OCI-LY7 (cell line): Measurements from ENCODE around the gene PLEKHM1. TPM values are rescaled to one million over a fixed set of nuclear protein-coding genes. Genes with fewer than 3 reads are reported as not detected.
A peak's percentile ranks its signal among the peaks of the same experiment; 100 is the strongest.

Source experiments
- BruUV-seq: library from RNA; stranded (reverse); fragments of 400-500 nt; replicated peaks from 2 replicates; lab custom pipeline; 2021; lab: Mats Ljungman, UMichigan
- CTCF ChIA-PET: fragments of 300-600 bp; sonication (Branson Sonifier 250); formaldehyde crosslinking; loops from one replicate; lab custom pipeline; 2022; ENCODE audit warnings: antibody characterized with exemption; ENCODE audit not compliant: unreplicated experiment; lab: Charles Lee
- POLR2A ChIA-PET: fragments of 300-600 bp; sonication (Branson Sonifier 250); formaldehyde crosslinking; loops from one replicate; lab custom pipeline; 2022; ENCODE audit warnings: antibody characterized with exemption; lab: Charles Lee
- DNase-seq: peaks from one replicate; pipeline ENCODE4 v3.0.0-alpha.2; 2015; ENCODE audit warnings: low spot score
- H2AFZ ChIP-seq: fragments of 200-600 bp; sonication (generic), shearing (Covaris generic); 2 replicates; pipeline ENCODE4 v1.6.1; 2014; ENCODE audit warnings: mild to moderate bottlenecking, antibody characterized with exemption, low read length, moderate library complexity
- H3K27ac ChIP-seq: fragments of 200-600 bp; sonication (generic); 2 replicates; pipeline ENCODE4 v1.5.1; 2014; ENCODE audit warnings: mixed run types, low read depth, mild to moderate bottlenecking, moderate library complexity, low read length, inconsistent platforms; ENCODE audit not compliant: poor library complexity, severe bottlenecking
- H3K36me3 ChIP-seq: fragments of 200-600 bp; sonication (generic); 2 replicates; pipeline ENCODE4 v1.6.1; 2014; ENCODE audit warnings: mild to moderate bottlenecking, antibody characterized with exemption, low read length, moderate library complexity, mixed read lengths; ENCODE audit not compliant: insufficient read depth
- H3K4me1 ChIP-seq: fragments of 200-600 bp; sonication (generic); 2 replicates; pipeline ENCODE4 v1.5.1; 2014; ENCODE audit warnings: mild to moderate bottlenecking, low read length; ENCODE audit not compliant: insufficient read depth, poor library complexity, severe bottlenecking
- H3K4me2 ChIP-seq: fragments of 200-600 bp; sonication (generic); 2 replicates; pipeline ENCODE4 v1.6.1; 2014; ENCODE audit warnings: mild to moderate bottlenecking, low read length
- H3K4me3 ChIP-seq: fragments of 200-600 bp; sonication (generic); 2 replicates; pipeline ENCODE4 v1.5.1; 2014; ENCODE audit warnings: mild to moderate bottlenecking, low read depth, low read length; ENCODE audit not compliant: poor library complexity, severe bottlenecking
- H3K79me2 ChIP-seq: fragments of 200-600 bp; sonication (generic); 2 replicates; pipeline ENCODE4 v1.6.1; 2016; ENCODE audit warnings: low read depth, mild to moderate bottlenecking, low read length, moderate library complexity, mixed read lengths; ENCODE audit not compliant: insufficient read depth
- H3K9me2 ChIP-seq: fragments of 200-600 bp; sonication (generic); 2 replicates; pipeline ENCODE4 v1.6.1; 2016; ENCODE audit warnings: mild to moderate bottlenecking, low read length, mixed read lengths; ENCODE audit not compliant: insufficient read depth
- H3K9me3 ChIP-seq: fragments of 200-600 bp; sonication (generic); 2 replicates; pipeline ENCODE4 v1.6.1; 2014; ENCODE audit warnings: mild to moderate bottlenecking, mixed run types, low read length, mixed read lengths
- H4K20me1 ChIP-seq: fragments of 200-600 bp; sonication (generic); 2 replicates; pipeline ENCODE4 v1.6.1; 2014; ENCODE audit warnings: mild to moderate bottlenecking, antibody characterized with exemption, low read length, moderate library complexity, mixed read lengths; ENCODE audit not compliant: insufficient read depth
- CTCF ChIP-seq: fragments of 200-600 bp; sonication (generic); conservative IDR thresholded peaks from 2 replicates; pipeline ENCODE4 v1.5.1; 2014; ENCODE audit warnings: mild to moderate bottlenecking, antibody characterized with exemption, low read length, moderate library complexity, mixed read lengths
- EZH2phosphoT487 ChIP-seq: fragments of 200-600 bp; sonication (generic); IDR thresholded peaks from 2 replicates; pipeline ENCODE4 v1.6.1; 2018; ENCODE audit warnings: low read depth, borderline replicate concordance, mild to moderate bottlenecking, mixed run types, antibody characterized with exemption, low read length, moderate library complexity, mixed read lengths
- intact Hi-C: fragments of 100-400 bp; cut with micrococcal nuclease; formaldehyde crosslinking; loops from one replicate; pipeline ENCODE4 v1.10.0; 2022; ENCODE audit not compliant: unreplicated experiment
- total RNA-seq, 2 experiments: library from RNA; depleted of rRNA in 1 of 2; stranded (reverse); fragments of >200 nt in 1 of 2; shearing (Covaris generic) in 1 of 2; gene quantifications; 2 replicates each; pipeline ENCODE4 v1.2.3, GENCODE V29; 2014 to 2022

PLEKHM1 gene
- total RNA-seq, 2 experiments from 2014 or later: 11.8 to 29.3 TPM

GRCh38 chr17:45429339-45430005, 61.0 kb downstream of the PLEKHM1 start:
- H3K27ac ChIP-seq: peak overlapping the region; percentile 76
- H2AFZ ChIP-seq: no peak overlapping the region
- no peak for DNase-seq
- intact Hi-C loops: no loop called here
- POLR2A ChIA-PET: no interaction called here
- H3K4me2 ChIP-seq: peak overlapping the region; percentile 84
- H3K4me1 ChIP-seq: peaks cover 41% of the 10 kb centered on the region
- no peaks in the 10 kb centered on the region for H3K79me2 ChIP-seq
- H4K20me1 ChIP-seq: no peaks in the 10 kb centered on the region
- H3K9me3 ChIP-seq: no peaks in the 10 kb centered on the region
- CTCF ChIA-PET: no interaction called here
- peak overlapping the region; percentile 49 for H3K4me3 ChIP-seq
- H3K36me3 ChIP-seq: no peaks in the 10 kb centered on the region
- BruUV-seq: no TSS peak
- H3K9me2 ChIP-seq: no peaks in the 10 kb centered on the region
- TF ChIP-seq CTCF (no peak), EZH2phosphoT487 (no peak)

GRCh38 chr17:45428931-45429338, 61.6 kb downstream of the PLEKHM1 start:
- TF ChIP-seq EZH2phosphoT487 (no peak), CTCF (no peak)
- intact Hi-C loops: no loop called here
- peak; percentile 60 for DNase-seq
- H3K4me1 ChIP-seq: peaks cover 41% of the 10 kb centered on the region
- no peaks in the 10 kb centered on the region for H3K79me2 ChIP-seq
- CTCF ChIA-PET: no interaction called here
- H2AFZ ChIP-seq: peak overlapping the region; percentile 44; the same call in 1 of the 2 replicates
- no peaks in the 10 kb centered on the region for H4K20me1 ChIP-seq
- no TSS peak for BruUV-seq
- peak overlapping the region; percentile 76 for H3K27ac ChIP-seq
- peak overlapping the region; percentile 49 for H3K4me3 ChIP-seq
- H3K9me2 ChIP-seq: no peaks in the 10 kb centered on the region
- POLR2A ChIA-PET: no interaction called here
- H3K9me3 ChIP-seq: no peaks in the 10 kb centered on the region
- H3K4me2 ChIP-seq: peak overlapping the region; percentile 84
- no peaks in the 10 kb centered on the region for H3K36me3 ChIP-seq

GRCh38 chr17:45428050-45428617, 62.4 kb downstream of the PLEKHM1 start:
- peak; percentile 95 for TF ChIP-seq CTCF
- no peak for TF ChIP-seq EZH2phosphoT487
- Histone ChIP-seq H3K4me3 (peak overlapping the region; percentile 49), H4K20me1 (no peaks in the 10 kb centered on the region), H3K36me3 (no peaks in the 10 kb centered on the region), H3K4me1 (peaks cover 41% of the 10 kb centered on the region), H3K4me2 (peak overlapping the region; percentile 84), H3K9me3 (no peaks in the 10 kb centered on the region), H2AFZ (peak overlapping the region; percentile 44; the same call in 1 of the 2 replicates), H3K79me2 (no peaks in the 10 kb centered on the region), H3K9me2 (no peaks in the 10 kb centered on the region), H3K27ac (peak overlapping the region; percentile 76)
- peak; percentile 81 for DNase-seq
- ChIA-PET CTCF (no interaction called here), POLR2A (interaction anchor here (0.8 kb wide), 1 partner anchor 116 kb away, joined by 3 read pairs; no protein-coding TSS in a partner anchor)
- intact Hi-C loops: no loop called here
- no TSS peak for BruUV-seq
